ENCODE data around the gene NUMA1. TPM values are rescaled to one million over a fixed set of nuclear protein-coding genes. Genes with fewer than 3 reads are reported as not detected.

The NUMA1 gene
- total and polyA plus RNA-seq, 4 donors, result 40.4 to 322 (median 196) TPM

DNA sequence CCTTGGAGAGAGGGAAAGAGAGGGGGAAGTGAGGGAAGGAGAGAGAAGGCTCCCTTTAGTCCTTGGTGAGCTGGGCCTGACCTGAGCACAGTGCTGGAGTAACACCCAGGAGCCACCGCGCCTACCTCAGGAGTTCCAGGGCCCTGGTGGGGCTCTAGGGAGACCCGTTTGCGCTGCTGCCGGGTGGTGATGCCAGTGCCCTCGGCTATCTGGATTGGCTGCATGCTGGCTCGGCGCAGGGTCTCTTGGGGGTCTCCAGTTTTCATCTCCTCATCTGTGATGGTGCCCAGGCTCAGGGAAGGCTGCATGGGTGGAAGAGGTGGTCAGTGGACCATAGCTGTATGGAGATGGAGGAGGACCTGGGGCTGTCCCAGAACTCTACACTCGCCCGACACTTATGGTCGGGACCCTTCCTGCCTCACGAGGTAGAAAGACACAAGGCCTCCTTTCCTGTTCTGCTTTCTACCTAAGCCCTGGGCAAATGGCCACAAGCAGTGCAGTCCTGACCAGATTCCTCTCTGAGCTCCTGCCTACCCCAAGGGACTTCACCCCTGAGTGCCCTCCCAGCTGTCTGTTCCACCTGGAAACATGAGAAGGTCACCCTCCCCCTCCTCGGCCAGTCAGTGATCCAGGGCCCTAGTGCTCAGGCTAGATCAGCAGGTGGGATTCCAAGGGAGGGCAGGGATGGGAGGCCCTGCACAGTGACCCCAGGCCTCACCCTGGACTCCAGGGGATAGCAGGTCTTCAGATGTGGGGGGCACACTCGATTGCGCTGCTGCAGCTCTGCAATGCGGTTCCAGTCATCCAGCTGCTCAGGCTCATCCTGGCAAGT lies 75.6 kb downstream of the NUMA1 start:
- intact Hi-C loops (cut with DNase I), result no loop called here
- Histone ChIP-seq H3K4me1 (ENCODE audit: control insufficient read depth in 1 of 2, insufficient read depth in 2 of 2, low read length in 2 of 2) (no peaks in the 10 kb centered on the region), H3K9me3 (ENCODE audit: control insufficient read depth, low read length) (no peaks in the 10 kb centered on the region), H3K4me3 (ENCODE audit: low read length in 2 of 2) (no peak overlapping the region), H3K36me3 (ENCODE audit: control insufficient read depth in 1 of 2, insufficient read depth in 2 of 2, low read length in 1 of 2) (peaks cover 3 to 30% of the 10 kb centered on the region in 2 donors), H3K27me3 (ENCODE audit: control insufficient read depth in 1 of 2, insufficient read depth in 2 of 2, low read length in 1 of 2) (no peaks in the 10 kb centered on the region), H3K27ac (ENCODE audit: low read depth in 1 of 2, low read length in 2 of 2) (no peak overlapping the region)
- whole genome bisulfite sequencing, 2 donors, result 88% methylated on average over 16 of the region's 16 CpGs
- DNase-seq (peak in 1 of 2 donors; percentile 68), ATAC-seq (ENCODE audit: low FRiP score) (no peak)

DNA sequence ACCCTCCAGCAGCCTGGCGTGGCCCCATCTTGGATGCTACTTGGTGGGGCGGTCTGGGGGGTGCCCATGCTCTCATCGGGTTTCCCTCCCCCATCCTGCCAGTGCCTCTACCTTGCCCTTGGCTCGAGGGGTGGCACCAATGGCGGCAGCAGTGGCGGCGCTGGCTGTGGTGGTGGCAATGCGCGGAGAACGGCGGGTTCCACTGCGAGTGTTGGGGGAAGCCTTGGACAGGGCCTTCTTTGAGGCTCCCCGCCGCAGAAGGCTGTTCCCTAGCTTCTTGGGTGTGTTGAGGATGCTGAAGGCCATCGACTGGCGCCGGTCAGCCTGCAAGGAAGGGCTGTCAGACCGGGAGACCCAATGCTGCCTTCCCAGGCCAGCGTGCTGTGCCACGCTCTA lies 76.6 kb downstream of the NUMA1 start:
- Histone ChIP-seq H3K27ac (ENCODE audit: low read depth in 1 of 2, low read length in 2 of 2) (no peak overlapping the region), H3K9me3 (ENCODE audit: control insufficient read depth, low read length) (no peaks in the 10 kb centered on the region), H3K36me3 (ENCODE audit: control insufficient read depth in 1 of 2, insufficient read depth in 2 of 2, low read length in 1 of 2) (peaks cover 3 to 29% of the 10 kb centered on the region in 2 donors), H3K4me1 (ENCODE audit: control insufficient read depth in 1 of 2, insufficient read depth in 2 of 2, low read length in 2 of 2) (no peaks in the 10 kb centered on the region), H3K4me3 (ENCODE audit: low read length in 2 of 2) (no peak overlapping the region), H3K27me3 (ENCODE audit: control insufficient read depth in 1 of 2, insufficient read depth in 2 of 2, low read length in 1 of 2) (no peaks in the 10 kb centered on the region)
- ATAC-seq (ENCODE audit: low FRiP score), result no peak
- DNase-seq, result peak in 1 of 2 donors; percentile 79
- 90 to 91% methylated on average over 15 to 20 of the region's 20 CpGs for WGBS, 2 donors
- intact Hi-C loops (cut with DNase I), result no loop called here

DNA sequence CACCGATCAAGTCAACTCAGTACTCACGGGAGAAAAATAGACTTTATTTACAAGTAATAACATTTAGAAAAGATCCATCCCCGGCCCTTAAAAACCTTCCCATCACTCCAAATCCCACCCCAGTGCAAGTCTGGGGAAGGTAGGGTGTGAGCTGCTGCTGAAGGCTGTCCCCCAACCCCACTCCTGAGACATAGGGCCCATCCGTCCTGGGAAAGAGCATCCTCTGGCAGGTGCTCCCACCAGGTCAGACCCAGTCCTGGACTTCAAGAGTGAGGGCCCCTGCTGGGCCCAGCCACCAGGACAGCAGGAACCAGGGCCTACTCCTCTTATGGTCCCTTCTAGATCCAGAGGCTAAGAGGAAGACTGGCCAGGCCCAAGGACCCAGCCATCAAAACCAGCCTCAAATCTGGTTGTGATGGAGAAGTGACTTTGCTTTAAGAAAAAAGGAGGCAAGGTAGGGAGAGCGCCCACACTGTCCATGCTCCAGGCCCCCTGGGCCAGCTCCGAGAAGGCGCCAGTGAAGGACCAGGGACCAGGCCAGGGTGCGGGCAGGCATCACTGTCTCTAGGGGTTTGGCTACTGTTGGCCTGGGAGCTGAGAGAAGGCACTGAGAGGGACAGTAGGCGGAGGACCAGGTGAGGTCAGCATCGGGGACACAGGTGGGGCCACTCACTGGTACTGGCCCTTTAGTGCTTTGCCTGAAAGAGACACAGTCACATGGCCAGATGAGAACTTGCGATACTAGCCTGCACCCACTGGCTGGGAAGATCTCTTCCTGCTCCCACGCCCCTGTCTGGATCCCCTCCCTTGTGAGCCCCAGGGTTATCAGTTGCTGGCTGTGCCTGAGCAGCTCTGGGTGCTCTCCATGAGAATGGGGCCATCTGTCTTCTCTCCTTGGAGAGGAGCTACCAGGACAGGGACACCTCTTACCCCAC lies 77.2 kb downstream of the NUMA1 start:
- Histone ChIP-seq H3K36me3 (ENCODE audit: control insufficient read depth in 1 of 2, insufficient read depth in 2 of 2, low read length in 1 of 2) (peaks cover 3 to 25% of the 10 kb centered on the region in 2 donors), H3K27me3 (ENCODE audit: control insufficient read depth in 1 of 2, insufficient read depth in 2 of 2, low read length in 1 of 2) (no peaks in the 10 kb centered on the region), H3K4me3 (ENCODE audit: low read length in 2 of 2) (no peak overlapping the region), H3K4me1 (ENCODE audit: control insufficient read depth in 1 of 2, insufficient read depth in 2 of 2, low read length in 2 of 2) (no peaks in the 10 kb centered on the region), H3K27ac (ENCODE audit: low read depth in 1 of 2, low read length in 2 of 2) (no peak overlapping the region), H3K9me3 (ENCODE audit: control insufficient read depth, low read length) (no peaks in the 10 kb centered on the region)
- ATAC-seq (ENCODE audit: low FRiP score) (no peak), DNase-seq (peak in 1 of 2 donors; percentile 64)
- intact Hi-C loops (cut with DNase I), result no loop called here
- 65 to 71% methylated on average over 12 of the region's 12 CpGs for WGBS, 2 donors

DNA sequence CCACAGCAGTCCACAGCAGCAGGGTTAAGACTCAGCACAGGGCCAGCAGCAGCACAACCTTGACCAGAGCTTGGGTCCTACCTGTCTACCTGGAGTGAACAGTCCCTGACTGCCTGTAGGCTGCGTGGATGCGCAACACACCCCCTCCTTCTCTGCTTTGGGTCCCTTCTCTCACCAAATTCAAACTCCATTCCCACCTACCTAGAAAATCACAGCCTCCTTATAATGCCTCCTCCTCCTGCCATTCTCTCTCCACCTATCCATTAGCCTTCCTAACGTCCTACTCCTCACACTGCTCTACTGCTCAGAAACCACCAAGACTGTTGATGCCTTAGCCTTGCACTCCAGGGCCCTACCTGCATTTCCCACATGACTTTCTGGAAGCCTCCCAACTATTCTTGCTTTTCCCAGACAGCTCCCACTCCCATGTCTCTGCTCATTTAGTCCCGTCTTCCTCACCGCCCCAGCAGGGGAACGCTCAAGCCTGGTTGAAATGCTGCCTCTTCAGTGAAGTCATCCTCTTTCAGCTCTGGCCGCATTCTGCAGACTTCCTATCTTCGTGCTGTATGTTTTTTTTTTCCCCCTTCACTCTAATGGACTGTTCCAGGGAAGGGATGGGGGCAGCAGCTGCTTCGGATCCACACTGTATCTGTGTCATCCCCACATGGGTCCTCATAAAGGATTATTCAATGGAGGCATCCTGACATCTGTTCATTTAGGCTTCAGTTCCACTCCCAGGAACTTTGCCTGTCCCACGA lies 78.3 kb downstream of the NUMA1 start:
- no peak overlapping the region for H3K27ac ChIP-seq (ENCODE audit: low read depth in 1 of 2, low read length in 2 of 2)
- no peaks in the 10 kb centered on the region for H3K9me3 ChIP-seq (ENCODE audit: control insufficient read depth, low read length)
- intact Hi-C loops (cut with DNase I), result no loop called here
- 46 to 50% methylated on average over 10 of the region's 10 CpGs for WGBS, 2 donors
- no peak for DNase-seq
- no peaks in the 10 kb centered on the region for H3K27me3 ChIP-seq (ENCODE audit: control insufficient read depth in 1 of 2, insufficient read depth in 2 of 2, low read length in 1 of 2)
- no peak for ATAC-seq (ENCODE audit: low FRiP score)
- H3K4me1 ChIP-seq (ENCODE audit: control insufficient read depth in 1 of 2, insufficient read depth in 2 of 2, low read length in 2 of 2), result no peaks in the 10 kb centered on the region
- H3K36me3 ChIP-seq (ENCODE audit: control insufficient read depth in 1 of 2, insufficient read depth in 2 of 2, low read length in 1 of 2), result peaks cover 3 to 18% of the 10 kb centered on the region in 2 donors
- no peak overlapping the region for H3K4me3 ChIP-seq (ENCODE audit: low read length in 2 of 2)

DNA sequence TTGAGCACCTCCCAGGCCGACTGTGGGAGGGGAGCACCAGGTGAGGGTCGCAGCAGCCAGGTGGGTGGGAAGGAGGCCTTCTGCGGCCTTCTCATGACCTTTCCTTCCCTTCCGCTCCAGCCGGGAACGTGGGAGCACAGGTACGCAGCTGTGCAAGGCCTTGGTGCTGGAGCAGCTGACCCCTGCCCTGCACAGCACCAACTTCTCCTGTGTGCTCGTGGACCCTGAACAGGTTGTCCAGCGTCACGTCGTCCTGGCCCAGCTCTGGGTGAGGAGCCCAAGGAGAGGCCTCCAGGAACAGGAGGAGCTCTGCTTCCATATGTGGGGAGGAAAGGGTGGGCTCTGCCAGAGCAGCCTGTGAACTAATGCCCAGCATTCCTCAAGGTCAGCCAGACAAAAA lies 79.1 kb downstream of the NUMA1 start:
- 74 to 77% methylated on average over 11 of the region's 11 CpGs for WGBS, 2 donors
- intact Hi-C loops (cut with DNase I), result no loop called here
- Histone ChIP-seq H3K27me3 (ENCODE audit: control insufficient read depth in 1 of 2, insufficient read depth in 2 of 2, low read length in 1 of 2) (no peaks in the 10 kb centered on the region), H3K9me3 (ENCODE audit: control insufficient read depth, low read length) (no peaks in the 10 kb centered on the region), H3K27ac (ENCODE audit: low read depth in 1 of 2, low read length in 2 of 2) (no peak overlapping the region), H3K4me1 (ENCODE audit: control insufficient read depth in 1 of 2, insufficient read depth in 2 of 2, low read length in 2 of 2) (no peaks in the 10 kb centered on the region), H3K4me3 (ENCODE audit: low read length in 2 of 2) (no peak overlapping the region), H3K36me3 (ENCODE audit: control insufficient read depth in 1 of 2, insufficient read depth in 2 of 2, low read length in 1 of 2) (peaks cover 3 to 12% of the 10 kb centered on the region in 2 donors)
- no peak for ATAC-seq (ENCODE audit: low FRiP score)
- peak in 1 of 2 donors; percentile 47 for DNase-seq

DNA sequence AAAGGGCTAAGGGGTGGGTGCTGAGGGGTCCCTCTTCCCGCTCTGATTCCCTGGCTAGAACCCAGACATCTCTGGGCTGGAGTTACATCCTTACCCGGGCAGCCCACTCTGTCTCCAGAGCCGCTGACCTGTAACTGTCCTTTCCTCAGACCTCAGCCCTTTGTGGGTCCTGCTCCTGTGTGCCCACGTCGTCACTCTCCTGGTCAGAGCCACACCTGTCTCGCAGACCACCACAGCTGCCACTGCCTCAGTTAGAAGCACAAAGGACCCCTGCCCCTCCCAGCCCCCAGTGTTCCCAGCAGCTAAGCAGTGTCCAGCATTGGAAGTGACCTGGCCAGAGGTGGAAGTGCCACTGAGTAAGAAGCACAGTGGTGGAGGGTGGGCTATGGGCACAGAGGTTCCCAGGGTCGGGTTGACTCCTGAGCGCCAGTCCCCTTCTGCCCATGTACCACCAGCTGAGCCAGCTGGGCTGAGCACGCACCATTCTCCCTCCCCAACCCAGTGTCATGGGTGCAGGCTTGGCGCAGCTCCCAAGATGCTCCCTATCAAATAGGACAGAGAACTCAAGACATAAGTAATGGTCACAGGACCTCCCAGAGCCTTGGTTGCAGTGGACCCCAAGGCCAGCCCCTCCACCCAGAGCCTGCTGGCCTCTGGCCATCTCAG lies 80.0 kb downstream of the NUMA1 start:
- Histone ChIP-seq H3K27me3 (ENCODE audit: control insufficient read depth in 1 of 2, insufficient read depth in 2 of 2, low read length in 1 of 2) (no peaks in the 10 kb centered on the region), H3K9me3 (ENCODE audit: control insufficient read depth, low read length) (no peaks in the 10 kb centered on the region), H3K27ac (ENCODE audit: low read depth in 1 of 2, low read length in 2 of 2) (no peak overlapping the region), H3K4me1 (ENCODE audit: control insufficient read depth in 1 of 2, insufficient read depth in 2 of 2, low read length in 2 of 2) (no peaks in the 10 kb centered on the region), H3K36me3 (ENCODE audit: control insufficient read depth in 1 of 2, insufficient read depth in 2 of 2, low read length in 1 of 2) (peaks cover 3 to 5% of the 10 kb centered on the region in 2 donors), H3K4me3 (ENCODE audit: low read length in 2 of 2) (no peak overlapping the region)
- ATAC-seq (ENCODE audit: low FRiP score), result no peak
- DNase-seq, result peak in 1 of 2 donors; percentile 67
- intact Hi-C loops (cut with DNase I), result no loop called here
- WGBS, 2 donors, result 82 to 84% methylated on average over 10 of the region's 10 CpGs

DNA sequence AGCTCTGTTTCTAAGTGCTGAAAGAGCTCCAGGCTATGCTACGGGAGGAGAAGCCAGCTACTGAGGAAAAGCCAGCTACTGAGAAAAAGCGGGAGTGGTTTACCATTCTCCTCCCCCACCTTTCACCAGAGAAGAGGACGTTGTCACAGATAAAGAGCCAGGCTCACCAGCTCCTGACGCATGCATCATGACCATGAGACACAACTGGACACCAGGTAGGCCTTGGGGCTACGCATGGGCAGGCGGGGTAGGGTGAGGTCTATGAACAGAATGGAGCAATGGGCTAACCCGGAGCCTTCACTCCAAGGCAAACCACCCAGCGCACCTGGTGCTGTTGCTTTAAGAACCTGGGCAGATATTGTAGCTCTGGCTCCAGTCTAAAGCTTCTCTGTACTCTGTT lies 80.5 kb downstream of the NUMA1 start:
- intact Hi-C loops (cut with DNase I), result no loop called here
- H3K27me3 ChIP-seq (ENCODE audit: control insufficient read depth in 1 of 2, insufficient read depth in 2 of 2, low read length in 1 of 2), result no peaks in the 10 kb centered on the region
- no peak for ATAC-seq (ENCODE audit: low FRiP score)
- peaks cover 3% of the 10 kb centered on the region in 2 donors for H3K36me3 ChIP-seq (ENCODE audit: control insufficient read depth in 1 of 2, insufficient read depth in 2 of 2, low read length in 1 of 2)
- no peaks in the 10 kb centered on the region for H3K4me1 ChIP-seq (ENCODE audit: control insufficient read depth in 1 of 2, insufficient read depth in 2 of 2, low read length in 2 of 2)
- no peak overlapping the region for H3K4me3 ChIP-seq (ENCODE audit: low read length in 2 of 2)
- 62 to 71% methylated on average over 8 of the region's 8 CpGs for WGBS, 2 donors
- H3K27ac ChIP-seq (ENCODE audit: low read depth in 1 of 2, low read length in 2 of 2), result no peak overlapping the region
- no peak for DNase-seq
- no peaks in the 10 kb centered on the region for H3K9me3 ChIP-seq (ENCODE audit: control insufficient read depth, low read length)

DNA sequence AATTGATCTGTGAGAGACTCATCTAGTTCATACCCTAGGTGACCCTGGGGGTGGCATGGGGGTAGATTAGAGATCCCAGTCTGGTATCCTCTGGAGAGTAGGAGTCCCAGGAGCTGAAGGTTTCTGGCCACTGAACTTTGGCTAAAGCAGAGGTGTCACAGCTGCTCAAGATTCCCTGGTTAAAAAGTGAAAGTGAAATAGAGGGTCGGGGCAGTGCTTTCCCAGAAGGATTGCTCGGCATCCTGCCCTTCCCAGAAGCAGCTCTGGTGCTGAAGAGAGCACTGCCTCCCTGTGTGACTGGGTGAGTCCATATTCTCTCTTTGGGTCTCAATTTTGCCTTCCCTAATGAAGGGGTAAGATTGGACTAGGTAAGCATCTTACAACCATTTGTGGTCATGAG lies 81.0 kb downstream of the NUMA1 start:
- intact Hi-C loops (cut with DNase I), result no loop called here

More for the DNA sequence above, 81.0 kb downstream of the NUMA1 start:
- DNase-seq, result peak in 1 of 2 donors; percentile 78
- Histone ChIP-seq H3K27ac (ENCODE audit: low read depth in 1 of 2, low read length in 2 of 2) (peak overlapping the region in 1 of 2 donors; percentile 11), H3K27me3 (ENCODE audit: control insufficient read depth in 1 of 2, insufficient read depth in 2 of 2, low read length in 1 of 2) (no peaks in the 10 kb centered on the region), H3K36me3 (ENCODE audit: control insufficient read depth in 1 of 2, insufficient read depth in 2 of 2, low read length in 1 of 2) (peaks cover 3% of the 10 kb centered on the region in 2 donors), H3K4me3 (ENCODE audit: low read length in 2 of 2) (no peak overlapping the region), H3K4me1 (ENCODE audit: control insufficient read depth in 1 of 2, insufficient read depth in 2 of 2, low read length in 2 of 2) (no peaks in the 10 kb centered on the region), H3K9me3 (ENCODE audit: control insufficient read depth, low read length) (no peaks in the 10 kb centered on the region)
- 8 to 11% methylated on average over 2 of the region's 2 CpGs for WGBS, 2 donors
- peak; percentile 54 for ATAC-seq (ENCODE audit: low FRiP score)
